Measurements from ENCODE around the gene SHROOM3.
"Not testable (repeated sequence)": the region's sequence is repeated elsewhere in the genome, so short reads cannot be mapped to it uniquely, and the experiment has no call there.

The SHROOM3 gene

GRCh38 chr4:76697129-76697803 lies 262.2 kb downstream of the SHROOM3 start:
- no peak for DNase-seq (ENCODE audit: low read depth)

- no peak for DNase-seq (ENCODE audit: low read depth)
These were observed 263.1 kb downstream of the SHROOM3 start for GRCh38 chr4:76698141-76698540.

GRCh38 chr4:76699751-76700310 lies 264.8 kb downstream of the SHROOM3 start:
- no peak for DNase-seq (ENCODE audit: low read depth)

GRCh38 chr4:76702440-76703122 lies 267.6 kb downstream of the SHROOM3 start:
- DNase-seq (ENCODE audit: low read depth), result no peak

GRCh38 chr4:76703123-76703490 lies 268.1 kb downstream of the SHROOM3 start:
- DNase-seq (ENCODE audit: low read depth), result no peak

- DNase-seq (ENCODE audit: low read depth), result no peak
These were observed 268.6 kb downstream of the SHROOM3 start for GRCh38 chr4:76703676-76704075.

GRCh38 chr4:76704133-76704881 lies 269.3 kb downstream of the SHROOM3 start:
- no peak for DNase-seq (ENCODE audit: low read depth)

GRCh38 chr4:76705472-76705871 lies 270.4 kb downstream of the SHROOM3 start:
- DNase-seq (ENCODE audit: low read depth), result no peak

- no peak for DNase-seq (ENCODE audit: low read depth)
These were observed 271.6 kb downstream of the SHROOM3 start for GRCh38 chr4:76706581-76706980.

- no peak for DNase-seq (ENCODE audit: low read depth)
These were observed 274.1 kb downstream of the SHROOM3 start for GRCh38 chr4:76708971-76709771.

GRCh38 chr4:76709772-76710090 lies 274.7 kb downstream of the SHROOM3 start:
- no peak for DNase-seq (ENCODE audit: low read depth)

GRCh38 chr4:76712564-76712963 lies 277.5 kb downstream of the SHROOM3 start:
- no peak for DNase-seq (ENCODE audit: low read depth)

- no peak for DNase-seq (ENCODE audit: low read depth)
These were observed 279.2 kb downstream of the SHROOM3 start for GRCh38 chr4:76714226-76714625.

GRCh38 chr4:76716020-76716419 lies 281.0 kb downstream of the SHROOM3 start:
- DNase-seq (ENCODE audit: low read depth), result no peak

GRCh38 chr4:76716658-76717057 lies 281.6 kb downstream of the SHROOM3 start:
- DNase-seq (ENCODE audit: low read depth), result no peak

- no peak for DNase-seq (ENCODE audit: low read depth)
These were observed 282.4 kb downstream of the SHROOM3 start for GRCh38 chr4:76717431-76717830.

GRCh38 chr4:76718021-76718420 lies 283.0 kb downstream of the SHROOM3 start:
- no peak for DNase-seq (ENCODE audit: low read depth)

GRCh38 chr4:76718831-76719230 lies 283.8 kb downstream of the SHROOM3 start:
- DNase-seq (ENCODE audit: low read depth), result no peak

- DNase-seq (ENCODE audit: low read depth), result no peak
These were observed 285.1 kb downstream of the SHROOM3 start for GRCh38 chr4:76720121-76720520.

- not testable (repeated sequence) for DNase-seq (ENCODE audit: low read depth)
These were observed 287.1 kb downstream of the SHROOM3 start for GRCh38 chr4:76722146-76722545.

GRCh38 chr4:76722838-76723237 lies 287.8 kb downstream of the SHROOM3 start:
- DNase-seq (ENCODE audit: low read depth), result no peak

GRCh38 chr4:76723373-76723772 lies 288.3 kb downstream of the SHROOM3 start:
- DNase-seq (ENCODE audit: low read depth), result no peak
